Left ventricle myocardium inferior (tissue), 1 donor: Measurements from ENCODE around the gene KCTD21. TPM values are rescaled to one million over a fixed set of nuclear protein-coding genes. Genes with fewer than 3 reads are reported as not detected.

Experiments used
- DNase-seq: peaks from one replicate; pipeline ENCODE4 v3.0.0-alpha.2; 2020
- H3K27ac ChIP-seq: fragments of 200-600 bp; replicated peaks from 2 replicates; pipeline ENCODE4 v1.8.0; 2021
- H3K27me3 ChIP-seq: fragments of 200-600 bp; 2 replicates; pipeline ENCODE4 v1.8.0; 2021; ENCODE audit warnings: low read depth
- H3K36me3 ChIP-seq: fragments of 200-600 bp; 2 replicates; pipeline ENCODE4 v1.8.0; 2021
- H3K4me1 ChIP-seq: fragments of 200-600 bp; 2 replicates; pipeline ENCODE4 v1.8.0; 2021
- H3K4me3 ChIP-seq: fragments of 200-600 bp; 2 replicates; pipeline ENCODE4 v1.8.0; 2021; ENCODE audit warnings: mild to moderate bottlenecking, moderate library complexity
- H3K9me3 ChIP-seq: fragments of 200-600 bp; replicated peaks from 2 replicates; pipeline ENCODE4 v1.8.0; 2021
- intact Hi-C: fragments of 100-400 bp; cut with micrococcal nuclease; formaldehyde crosslinking; loops from one replicate; pipeline ENCODE4 v1.11.0; 2022
- total RNA-seq: library from RNA; stranded (reverse); fragmentation: NEBNext Ultra II Directional; extraction: Animal tissue kit (Norgen Biotek cat#: 25700); gene quantifications from one replicate; pipeline ENCODE4 v1.2.1, GENCODE V29; 2021
- TF ChIP-seq, protein P1 (sequence below): fragments of 200-600 bp; IDR thresholded peaks from 2 replicates; pipeline ENCODE4 v1.8.0; 2021; ENCODE audit warnings: antibody characterized with exemption, mild to moderate bottlenecking, borderline replicate concordance
- donor health status: DM: no; HTN: yes; CAD: no; lungs with severe emphysema.

Gene KCTD21
- total RNA-seq, 1 donor from 2014 or later = 8.6 TPM

DNA sequence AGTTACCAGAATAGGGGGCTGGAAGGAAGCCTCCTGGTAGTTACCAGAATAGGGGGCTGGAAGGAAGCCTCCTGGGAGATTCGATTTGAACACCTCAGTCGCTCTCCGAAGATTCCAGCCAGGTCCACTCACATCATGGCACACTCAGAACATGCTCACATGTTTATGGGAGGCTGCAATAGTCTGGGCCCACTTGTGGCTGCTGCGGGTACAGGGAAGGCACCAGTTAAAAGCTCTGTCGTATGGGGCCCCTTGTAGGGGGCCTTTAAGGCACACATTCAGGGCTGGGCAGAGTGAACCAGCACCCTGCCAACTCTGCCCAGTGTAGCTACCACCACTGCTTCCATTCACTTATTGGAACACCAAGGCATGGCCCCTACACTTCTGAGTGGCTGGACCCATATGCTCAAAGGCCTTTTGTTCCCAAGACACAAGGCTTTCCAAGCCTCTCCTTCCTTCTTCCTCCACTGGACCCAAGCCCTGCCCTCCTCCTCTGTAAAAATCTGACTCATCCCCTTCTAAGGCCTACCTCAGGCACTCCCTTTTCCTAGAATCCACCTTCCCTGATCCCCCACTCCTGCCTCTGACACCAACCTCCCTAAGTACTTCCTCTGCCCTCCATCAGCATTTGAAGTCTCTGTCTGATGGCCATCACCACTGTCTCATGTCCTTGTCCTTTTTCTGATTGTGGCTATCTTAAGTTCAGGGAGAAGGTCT lies 28.3 kb upstream of the KCTD21 start:
- TF ChIP-seq, protein P1, sequence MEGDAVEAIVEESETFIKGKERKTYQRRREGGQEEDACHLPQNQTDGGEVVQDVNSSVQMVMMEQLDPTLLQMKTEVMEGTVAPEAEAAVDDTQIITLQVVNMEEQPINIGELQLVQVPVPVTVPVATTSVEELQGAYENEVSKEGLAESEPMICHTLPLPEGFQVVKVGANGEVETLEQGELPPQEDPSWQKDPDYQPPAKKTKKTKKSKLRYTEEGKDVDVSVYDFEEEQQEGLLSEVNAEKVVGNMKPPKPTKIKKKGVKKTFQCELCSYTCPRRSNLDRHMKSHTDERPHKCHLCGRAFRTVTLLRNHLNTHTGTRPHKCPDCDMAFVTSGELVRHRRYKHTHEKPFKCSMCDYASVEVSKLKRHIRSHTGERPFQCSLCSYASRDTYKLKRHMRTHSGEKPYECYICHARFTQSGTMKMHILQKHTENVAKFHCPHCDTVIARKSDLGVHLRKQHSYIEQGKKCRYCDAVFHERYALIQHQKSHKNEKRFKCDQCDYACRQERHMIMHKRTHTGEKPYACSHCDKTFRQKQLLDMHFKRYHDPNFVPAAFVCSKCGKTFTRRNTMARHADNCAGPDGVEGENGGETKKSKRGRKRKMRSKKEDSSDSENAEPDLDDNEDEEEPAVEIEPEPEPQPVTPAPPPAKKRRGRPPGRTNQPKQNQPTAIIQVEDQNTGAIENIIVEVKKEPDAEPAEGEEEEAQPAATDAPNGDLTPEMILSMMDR = no peak
- intact Hi-C loops = no loop called here
- peaks cover 68% of the 10 kb centered on the region for H3K36me3 ChIP-seq

DNA sequence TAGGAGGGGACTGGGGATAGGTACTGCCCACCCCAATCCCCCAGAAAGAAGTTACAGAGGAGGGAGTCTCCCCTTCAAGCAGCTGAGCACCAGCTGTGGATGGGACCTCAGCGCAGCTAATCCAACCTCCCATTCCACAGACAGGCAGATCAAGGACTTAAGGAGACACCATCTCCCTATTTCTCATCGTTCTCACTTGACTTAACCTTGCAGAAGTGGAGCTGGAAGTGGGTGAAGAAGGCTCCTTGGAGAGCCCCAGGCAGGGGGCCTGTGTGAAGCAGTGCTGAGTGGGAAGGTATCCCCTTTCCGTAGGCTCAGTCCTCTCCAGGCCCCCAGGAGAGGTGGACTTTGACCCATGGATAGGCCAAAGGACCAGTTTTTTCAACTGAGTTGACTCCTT lies 27.6 kb upstream of the KCTD21 start:
- peak; percentile 2 for DNase-seq
- Histone ChIP-seq H3K4me3 (no peak overlapping the region), H3K9me3 (no peaks in the 10 kb centered on the region), H3K36me3 (peaks cover 61% of the 10 kb centered on the region), H3K4me1 (peaks cover 9% of the 10 kb centered on the region), H3K27ac (no peak overlapping the region), H3K27me3 (no peaks in the 10 kb centered on the region)
- TF ChIP-seq, protein P1 = no peak
- intact Hi-C loops = no loop called here

More for the DNA sequence above, 28.3 kb upstream of the KCTD21 start:
- no peaks in the 10 kb centered on the region for H3K9me3 ChIP-seq
- H3K4me3 ChIP-seq = no peak overlapping the region
- peaks cover 9% of the 10 kb centered on the region for H3K4me1 ChIP-seq
- no peaks in the 10 kb centered on the region for H3K27me3 ChIP-seq
- H3K27ac ChIP-seq = no peak overlapping the region
- no peak for DNase-seq

DNA sequence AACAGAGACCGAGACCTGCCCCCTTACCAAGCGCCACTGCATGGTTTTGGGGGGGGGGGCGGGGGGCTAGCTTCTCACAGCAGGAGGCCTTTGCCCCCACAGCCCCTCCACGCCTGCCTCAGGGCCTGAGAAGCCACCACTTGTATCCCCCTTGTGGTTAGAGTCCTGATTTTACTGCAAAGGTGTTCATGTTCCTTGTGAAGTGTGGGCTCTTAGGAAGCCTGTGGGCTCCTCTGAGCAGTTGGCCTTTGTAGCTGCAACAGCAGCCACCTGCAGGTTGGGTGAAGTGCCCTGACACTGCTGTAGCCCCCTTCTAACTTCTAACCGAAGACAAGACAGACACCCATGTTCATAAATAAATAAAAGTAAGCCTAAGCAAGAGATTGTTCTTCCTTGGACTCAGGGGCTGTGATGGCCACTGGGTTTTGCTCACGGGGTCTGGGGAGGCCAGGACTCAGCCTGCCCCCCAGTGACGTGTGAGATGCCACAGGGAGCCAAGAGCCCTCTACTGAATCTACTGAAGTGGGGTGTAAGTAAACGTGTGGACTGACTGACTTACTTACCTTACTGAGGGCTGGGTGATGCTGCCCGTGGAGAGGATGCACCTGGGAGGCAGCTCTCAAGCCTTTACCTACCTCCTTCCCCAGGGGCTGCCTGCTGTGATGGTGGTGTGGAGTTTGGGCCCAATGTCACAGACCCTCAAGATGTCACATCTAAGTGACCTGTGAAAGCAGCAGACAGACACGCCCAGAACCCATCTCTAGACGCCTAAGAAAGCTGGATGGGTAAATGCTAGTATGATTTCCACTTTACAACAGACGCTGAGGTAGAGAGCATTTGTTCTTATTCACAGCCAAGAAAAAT lies 26.1 kb upstream of the KCTD21 start:
- peak; percentile 3 for DNase-seq
- Histone ChIP-seq H3K27me3 (no peaks in the 10 kb centered on the region), H3K4me3 (no peak overlapping the region), H3K27ac (no peak overlapping the region), H3K9me3 (no peaks in the 10 kb centered on the region), H3K4me1 (peaks cover 9% of the 10 kb centered on the region), H3K36me3 (peaks cover 57% of the 10 kb centered on the region)
- intact Hi-C loops = no loop called here
- TF ChIP-seq, protein P1 = no peak

DNA sequence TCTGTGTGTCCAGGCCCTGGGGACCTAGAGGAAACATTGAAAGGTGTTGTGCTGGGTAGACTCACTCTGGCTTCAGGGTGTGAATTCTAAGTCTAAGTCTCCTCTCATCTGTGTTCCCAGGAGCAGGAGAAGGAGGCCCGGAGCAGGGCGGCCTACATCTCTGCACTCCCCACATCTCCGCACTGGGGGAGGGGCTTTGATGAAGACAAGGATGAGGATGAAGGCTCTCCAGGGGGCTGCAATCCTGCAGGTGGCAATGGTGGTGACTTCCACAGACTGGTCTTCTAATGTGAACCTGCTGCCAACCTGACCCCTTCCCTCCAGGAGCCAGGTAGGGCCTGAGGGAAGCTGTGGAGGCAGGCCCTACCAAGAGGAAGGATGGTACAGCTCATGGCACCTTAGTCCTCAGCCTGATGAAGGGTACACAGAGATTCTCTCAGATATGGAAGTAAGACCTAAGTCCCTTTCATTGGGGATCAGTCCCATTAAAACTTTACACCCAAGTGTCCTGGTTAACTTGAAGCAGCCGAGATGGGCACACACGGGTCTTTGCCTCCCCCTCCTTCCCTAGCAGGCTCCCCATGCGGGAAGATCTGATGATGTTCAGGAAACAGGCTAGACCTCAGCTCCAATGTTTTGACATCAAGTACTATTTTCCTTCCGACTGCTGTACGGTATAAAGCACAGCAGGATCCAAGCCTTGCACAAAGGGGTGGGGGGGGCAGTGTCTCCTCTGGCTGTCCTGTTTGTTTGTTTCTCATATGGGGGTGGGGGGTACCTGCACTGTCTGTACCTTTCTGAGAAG lies 25.3 kb upstream of the KCTD21 start:
- Histone ChIP-seq H3K9me3 (no peaks in the 10 kb centered on the region), H3K4me1 (peaks cover 9% of the 10 kb centered on the region), H3K27me3 (no peaks in the 10 kb centered on the region), H3K36me3 (peaks cover 54% of the 10 kb centered on the region), H3K4me3 (no peak overlapping the region), H3K27ac (no peak overlapping the region)
- TF ChIP-seq, protein P1 = no peak
- peak; percentile 12 for DNase-seq
- intact Hi-C loops = no loop called here
